GM15510 (cell line): ENCODE data around the gene NADK.

Experiments used
- POLR2A ChIP-seq: IDR thresholded peaks from 3 replicates; pipeline ENCODE4 v1.6.1; 2011; ENCODE audit warnings: borderline replicate concordance; ENCODE audit not compliant: insufficient read length; ENCODE audit errors: extremely low read depth

NADK gene

GRCh38 chr1:1760345-1760650 is 18.0 kb downstream of the NADK start:
- no peak for TF ChIP-seq POLR2A

- no peak for TF ChIP-seq POLR2A
Measured at GRCh38 chr1:1759456-1760344, 18.6 kb downstream of the NADK start.

GRCh38 chr1:1758692-1759455 is 19.4 kb downstream of the NADK start:
- TF ChIP-seq POLR2A = no peak

DNA sequence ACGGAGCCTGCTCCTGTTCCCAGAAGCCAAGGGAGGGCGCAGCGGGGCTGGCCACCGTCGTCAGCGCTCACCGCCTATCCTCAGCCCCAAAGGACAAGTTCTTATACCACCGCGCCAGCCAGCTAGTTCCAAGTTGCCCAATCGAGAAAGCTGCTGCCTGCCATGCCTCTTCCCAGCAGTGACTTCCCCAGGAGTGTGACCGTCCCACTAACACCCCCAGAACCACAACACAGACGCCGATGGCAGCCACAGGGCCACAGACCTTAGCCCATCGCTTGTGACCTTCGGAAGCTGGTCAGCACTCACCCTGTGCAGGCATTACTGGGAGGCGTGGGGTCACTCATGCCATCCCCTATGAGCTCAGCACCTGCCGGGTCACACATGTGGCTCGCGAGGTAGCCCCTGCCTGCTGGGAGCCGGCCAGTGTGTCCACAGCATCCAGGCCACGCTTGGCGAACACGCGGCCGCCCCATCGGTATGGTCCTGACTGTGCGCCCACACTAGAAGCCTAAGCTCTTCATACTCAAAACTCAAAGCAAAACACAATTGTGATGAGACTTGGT is 20.1 kb downstream of the NADK start:
- no peak for TF ChIP-seq POLR2A

DNA sequence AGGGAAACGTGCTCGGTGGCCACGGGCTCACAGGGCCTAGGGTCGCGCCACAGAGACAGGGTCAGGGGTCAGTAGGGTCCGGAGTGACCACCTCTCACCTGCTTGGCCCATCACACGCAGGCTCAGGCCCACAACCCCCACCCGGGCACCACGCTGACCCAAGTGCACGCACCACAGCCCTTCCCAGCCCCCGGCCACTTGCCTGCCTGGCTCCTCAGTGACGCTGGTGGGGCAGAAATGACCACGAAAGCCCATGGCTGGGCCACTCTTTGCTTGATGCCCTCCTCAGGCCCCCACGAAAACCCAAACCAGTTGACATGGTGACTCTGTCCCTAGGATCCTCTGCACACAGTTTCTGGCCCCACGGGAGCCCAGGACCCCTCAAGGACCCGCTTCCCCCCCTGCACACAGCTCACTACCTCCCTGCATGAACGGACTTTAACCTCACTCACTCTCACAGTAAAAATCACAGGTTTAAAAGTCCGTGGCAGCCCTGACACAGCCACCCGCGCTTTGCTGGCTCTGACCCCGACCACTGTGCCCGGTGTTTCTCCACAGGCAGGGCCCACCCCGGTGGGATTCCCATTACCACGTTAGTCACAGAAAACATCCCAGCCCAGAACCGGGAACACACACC is 20.7 kb downstream of the NADK start:
- no peak for TF ChIP-seq POLR2A

GRCh38 chr1:1756661-1757421 is 21.4 kb downstream of the NADK start:
- no peak for TF ChIP-seq POLR2A

DNA sequence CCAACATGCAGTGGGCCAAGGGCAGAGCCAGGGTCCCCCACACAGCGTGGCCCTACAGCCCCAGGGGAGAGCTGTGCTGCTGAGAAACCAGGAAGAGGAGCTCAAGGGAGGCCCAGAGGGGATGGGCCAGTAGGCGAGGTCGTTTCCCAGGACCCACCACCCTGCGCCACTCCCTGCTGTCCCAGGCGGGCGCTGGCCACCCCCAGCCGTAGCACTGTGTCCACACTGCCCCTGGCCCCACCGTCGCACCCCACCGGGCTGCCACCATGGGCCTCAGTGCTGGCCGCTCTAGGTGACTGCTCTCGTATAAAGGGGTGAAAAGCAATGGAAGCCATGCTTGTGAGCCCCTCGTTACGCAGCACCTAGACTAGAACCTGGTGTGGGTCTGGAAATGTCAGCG is 22.4 kb downstream of the NADK start:
- TF ChIP-seq POLR2A = no peak

DNA sequence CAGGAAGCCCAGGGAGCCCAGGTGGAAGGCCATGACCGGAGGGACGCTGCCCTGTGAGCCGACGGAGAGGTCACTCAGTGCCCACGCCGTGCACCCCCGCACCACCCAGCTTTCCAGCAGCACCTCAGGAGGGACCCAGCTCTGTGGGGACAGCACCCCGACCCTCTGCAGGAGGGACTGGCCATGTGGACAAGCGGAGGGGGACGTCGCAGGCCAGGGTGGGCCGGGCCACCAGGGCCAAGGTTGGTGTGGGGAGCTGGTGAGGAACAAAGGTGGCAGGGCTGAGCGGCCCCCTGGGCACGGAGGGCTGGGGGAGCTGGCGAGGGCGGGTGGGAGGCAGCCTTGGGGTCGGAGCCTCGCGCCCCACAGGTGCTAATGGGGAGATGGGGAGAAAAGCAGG is 22.8 kb downstream of the NADK start:
- TF ChIP-seq POLR2A = no peak

DNA sequence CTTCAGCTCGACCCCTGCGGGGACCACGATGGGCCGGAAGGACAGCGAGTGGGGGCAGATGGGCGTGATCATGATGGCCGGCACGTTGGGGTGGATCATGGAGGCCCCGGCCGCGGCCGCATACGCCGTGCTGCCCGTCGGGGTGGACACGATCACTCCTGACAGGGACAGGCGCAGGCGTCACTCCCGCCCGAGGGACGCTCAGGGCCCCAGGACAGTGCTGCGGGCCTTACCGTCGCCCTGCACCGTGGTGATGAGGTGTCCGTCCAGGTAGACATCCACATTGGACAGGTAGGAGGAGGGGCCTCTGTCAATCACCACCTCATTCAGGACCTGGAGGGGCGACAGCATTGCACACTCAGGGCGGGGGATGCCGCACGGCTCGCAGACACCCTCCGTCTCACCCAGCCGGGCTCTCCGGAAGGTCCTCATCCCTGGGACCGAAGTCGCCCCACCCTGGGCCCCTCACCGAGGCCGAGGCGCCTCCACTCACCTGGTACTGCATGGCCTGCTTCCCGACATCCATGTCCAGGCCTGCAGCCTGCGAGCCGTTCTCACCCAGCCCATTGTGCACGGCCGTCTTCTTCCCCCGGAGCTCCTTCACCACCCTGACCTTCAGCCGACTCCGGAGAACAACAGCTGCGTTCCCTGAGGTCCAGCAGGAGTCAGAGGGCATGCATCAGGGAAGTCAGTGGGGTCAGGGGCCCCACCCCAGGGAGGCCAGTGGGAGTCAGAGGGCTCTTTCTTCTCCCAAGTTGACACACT is 24.0 kb downstream of the NADK start:
- TF ChIP-seq POLR2A = no peak

DNA sequence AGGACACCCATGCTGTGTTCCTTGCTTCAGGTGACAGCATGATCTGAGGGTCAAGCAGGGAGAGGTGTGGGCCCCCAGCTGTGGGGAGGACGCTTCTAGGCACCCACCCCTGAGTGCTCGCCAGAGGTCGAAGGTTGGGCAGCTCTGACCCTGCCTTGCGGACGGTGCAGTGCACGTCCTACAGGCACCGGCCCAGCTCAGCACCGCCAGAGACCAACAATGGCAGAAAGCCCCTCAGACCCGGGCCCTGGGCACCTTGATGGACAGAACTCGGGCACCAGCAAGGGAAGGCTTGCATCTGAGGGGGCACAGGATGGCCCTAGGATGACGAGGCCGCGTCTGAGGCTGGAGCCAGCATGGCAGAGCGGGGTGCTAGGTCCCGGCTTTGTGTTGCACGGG is 24.7 kb downstream of the NADK start:
- no peak for TF ChIP-seq POLR2A

DNA sequence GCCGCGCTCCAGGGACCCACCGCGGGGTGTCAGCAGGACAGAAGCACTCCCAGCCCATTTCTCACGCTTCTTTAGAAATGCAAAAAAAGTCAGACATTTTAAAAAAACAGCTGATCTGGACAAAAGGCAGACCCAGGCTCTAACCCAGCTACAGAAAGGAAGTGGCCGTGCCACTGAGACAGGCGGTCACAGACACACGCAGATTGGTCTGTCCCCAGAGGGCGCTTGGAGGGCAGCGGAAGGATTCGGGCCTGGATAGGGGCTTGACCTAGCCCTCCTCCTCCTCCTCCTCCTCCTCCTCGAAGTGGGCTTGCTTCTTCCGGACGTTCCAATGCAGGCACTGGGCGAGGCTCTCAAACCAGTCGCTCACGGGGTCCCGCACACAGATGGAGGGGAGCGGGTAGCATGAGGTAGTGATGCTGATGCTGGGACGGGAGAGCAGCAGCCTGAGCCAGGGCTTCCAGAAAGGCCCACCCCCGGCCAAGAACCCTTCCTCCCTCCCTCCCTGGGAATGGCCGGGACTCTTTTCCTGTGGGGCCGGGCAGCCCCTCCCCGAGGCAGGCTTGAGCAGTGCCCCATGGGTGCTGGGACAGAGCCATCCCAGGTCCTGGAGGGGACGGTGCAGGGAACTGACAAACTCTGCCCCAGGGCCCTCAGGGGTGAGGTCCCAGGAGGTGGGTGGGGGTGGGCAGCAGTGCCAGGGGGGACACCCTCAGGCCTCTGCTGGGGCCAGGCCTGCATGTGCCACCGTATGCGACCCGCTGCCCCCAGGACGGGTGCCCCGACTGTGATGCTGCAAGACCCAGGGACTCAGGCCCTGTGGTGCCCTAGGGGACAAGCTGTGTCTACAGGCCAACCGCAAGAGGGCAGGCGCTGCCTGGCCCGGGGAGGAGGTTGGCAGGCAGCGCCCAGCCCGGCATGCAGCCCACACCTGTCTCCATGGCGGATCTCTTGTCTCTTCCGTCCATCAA is 25.3 kb downstream of the NADK start:
- no peak for TF ChIP-seq POLR2A

DNA sequence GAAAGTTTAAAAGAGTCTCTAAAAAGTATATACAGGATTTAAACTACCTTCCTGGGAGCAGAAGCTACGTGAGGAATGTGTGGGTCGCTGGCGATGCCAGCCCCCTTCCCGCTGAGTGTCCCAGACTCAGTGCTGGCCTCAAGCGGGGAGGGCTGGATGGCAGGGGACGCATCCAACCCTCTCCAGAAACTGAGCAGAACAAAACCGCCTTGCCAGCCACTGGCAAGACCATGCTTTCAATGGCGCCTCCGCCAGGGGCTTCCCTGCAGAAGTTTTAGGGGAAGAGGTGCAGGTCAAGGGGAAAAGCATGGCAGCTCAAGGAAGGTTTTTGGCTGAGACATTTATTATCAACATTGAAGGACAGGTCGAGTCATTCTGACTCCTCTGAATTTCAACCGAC is 26.1 kb downstream of the NADK start:
- no peak for TF ChIP-seq POLR2A
